ENCODE measurements around the gene FHIT. TPM values are rescaled to one million over a fixed set of nuclear protein-coding genes. Genes with fewer than 3 reads are reported as not detected.

The FHIT gene
- total and polyA plus RNA-seq, 11 donors = 4.2 to 26.8 (median 16.5) TPM

DNA sequence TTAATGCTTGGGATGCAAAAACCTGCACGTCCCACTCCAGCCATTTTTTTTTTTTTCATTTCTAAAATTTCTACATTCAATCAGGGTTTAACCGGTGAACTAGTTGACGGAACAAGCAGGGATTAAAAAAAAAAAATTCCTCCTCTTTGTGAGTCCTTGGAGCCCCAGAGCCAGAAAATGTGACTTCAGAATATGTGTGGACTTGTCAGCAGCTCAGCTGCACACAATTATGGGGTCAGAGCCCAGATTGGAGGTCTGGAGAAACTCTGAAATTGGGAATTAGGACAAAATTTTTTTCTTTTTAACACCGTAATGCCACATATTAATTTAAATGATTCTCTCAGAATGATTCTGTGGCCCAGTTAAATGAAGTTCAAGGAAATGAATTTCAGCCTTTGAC lies 1280.5 kb downstream of the FHIT start:
- intact Hi-C loops (cut with DNase I) = no loop called here
- DNase-seq (no peak), ATAC-seq (peak in 1 of 4 donors; percentile 48)
- TF ChIP-seq POLR2A (IDR thresholded peaks at IDR 0.05) = no peak
- TF ChIP-seq, protein P1, sequence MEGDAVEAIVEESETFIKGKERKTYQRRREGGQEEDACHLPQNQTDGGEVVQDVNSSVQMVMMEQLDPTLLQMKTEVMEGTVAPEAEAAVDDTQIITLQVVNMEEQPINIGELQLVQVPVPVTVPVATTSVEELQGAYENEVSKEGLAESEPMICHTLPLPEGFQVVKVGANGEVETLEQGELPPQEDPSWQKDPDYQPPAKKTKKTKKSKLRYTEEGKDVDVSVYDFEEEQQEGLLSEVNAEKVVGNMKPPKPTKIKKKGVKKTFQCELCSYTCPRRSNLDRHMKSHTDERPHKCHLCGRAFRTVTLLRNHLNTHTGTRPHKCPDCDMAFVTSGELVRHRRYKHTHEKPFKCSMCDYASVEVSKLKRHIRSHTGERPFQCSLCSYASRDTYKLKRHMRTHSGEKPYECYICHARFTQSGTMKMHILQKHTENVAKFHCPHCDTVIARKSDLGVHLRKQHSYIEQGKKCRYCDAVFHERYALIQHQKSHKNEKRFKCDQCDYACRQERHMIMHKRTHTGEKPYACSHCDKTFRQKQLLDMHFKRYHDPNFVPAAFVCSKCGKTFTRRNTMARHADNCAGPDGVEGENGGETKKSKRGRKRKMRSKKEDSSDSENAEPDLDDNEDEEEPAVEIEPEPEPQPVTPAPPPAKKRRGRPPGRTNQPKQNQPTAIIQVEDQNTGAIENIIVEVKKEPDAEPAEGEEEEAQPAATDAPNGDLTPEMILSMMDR (IDR thresholded peaks at IDR 0.05) = no peak
- Histone ChIP-seq H3K36me3 (no peaks in the 10 kb centered on the region), H3K27me3 (no peaks in the 10 kb centered on the region), H3K9me3 (no peaks in the 10 kb centered on the region), H3K4me1 (no peaks in the 10 kb centered on the region), H3K4me3 (peak overlapping the region in 1 of 12 donors; percentile 7), H3K27ac (peak overlapping the region in 2 of 12 donors; percentile 14 to 60)
- WGBS, 4 donors = 66 to 87% (median 84%) methylated on average over 4 of the region's 4 CpGs

DNA sequence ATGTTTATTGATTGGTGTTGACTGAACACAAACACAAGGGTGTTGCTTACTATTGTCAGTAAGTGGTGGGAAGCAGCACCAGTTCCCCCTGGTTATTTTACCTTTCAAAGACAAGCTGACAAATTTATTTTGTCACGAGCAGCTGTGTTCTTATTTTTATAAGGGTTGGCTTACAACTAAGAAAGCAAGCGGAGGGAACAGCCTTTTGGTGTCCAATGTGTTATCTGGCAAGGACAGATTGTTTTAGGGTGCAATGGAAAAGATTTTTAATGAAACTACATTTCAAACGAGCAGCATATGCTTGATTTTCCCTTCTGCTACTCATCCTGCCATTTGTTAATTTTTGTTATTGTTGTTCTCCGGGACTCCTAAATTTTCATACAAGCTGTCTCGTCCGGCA lies 1280.9 kb downstream of the FHIT start:
- H3K27ac ChIP-seq = peak overlapping the region in 2 of 12 donors; percentile 14 to 60
- H3K27me3 ChIP-seq = no peaks in the 10 kb centered on the region
- H3K4me1 ChIP-seq = no peaks in the 10 kb centered on the region
- TF ChIP-seq POLR2A (IDR thresholded peaks at IDR 0.05) = no peak
- TF ChIP-seq, protein P1 (IDR thresholded peaks at IDR 0.05) = no peak
- peak overlapping the region in 1 of 12 donors; percentile 7 for H3K4me3 ChIP-seq
- ATAC-seq (peak in 2 of 4 donors; percentile 34 to 66), DNase-seq (no peak)
- no peaks in the 10 kb centered on the region for H3K36me3 ChIP-seq
- intact Hi-C loops (cut with DNase I) = no loop called here
- WGBS, 4 donors = 63 to 77% (median 73%) methylated on average over 6 of the region's 6 CpGs
- H3K9me3 ChIP-seq = no peaks in the 10 kb centered on the region

DNA sequence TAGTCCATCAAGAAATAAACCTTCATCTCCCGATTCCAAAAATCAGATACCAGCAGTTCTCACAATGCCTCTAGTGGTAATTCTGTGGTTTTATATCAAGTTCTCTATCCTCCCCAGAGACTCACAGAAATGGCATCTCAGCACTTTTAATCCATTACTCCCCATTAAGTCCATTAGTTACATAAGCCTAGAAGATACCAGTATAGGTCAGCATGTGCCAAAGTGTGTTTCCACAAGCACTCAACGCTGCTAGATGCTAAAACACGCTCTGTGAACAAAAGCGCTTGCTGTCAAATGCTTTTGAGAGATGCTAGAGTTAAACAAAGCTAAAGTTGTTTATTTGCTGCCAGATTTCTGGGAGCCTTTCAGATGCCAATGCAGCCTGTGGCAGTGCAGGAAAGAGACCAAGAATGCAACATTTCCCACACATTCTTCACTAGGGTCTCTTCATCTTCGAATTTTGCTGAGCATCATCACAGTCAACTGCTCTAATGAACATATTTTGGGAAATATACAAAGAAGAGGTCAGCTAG lies 1282.7 kb downstream of the FHIT start:
- 75 to 84% (median 82%) methylated on average over 5 of the region's 5 CpGs for WGBS, 4 donors
- Histone ChIP-seq H3K27me3 (no peaks in the 10 kb centered on the region), H3K36me3 (no peaks in the 10 kb centered on the region), H3K4me3 (no peak overlapping the region), H3K27ac (no peak overlapping the region), H3K4me1 (no peaks in the 10 kb centered on the region), H3K9me3 (no peaks in the 10 kb centered on the region)
- intact Hi-C loops (cut with DNase I) = no loop called here
- TF ChIP-seq POLR2A (IDR thresholded peaks at IDR 0.05) = no peak
- TF ChIP-seq, protein P1 (IDR thresholded peaks at IDR 0.05) = no peak
- ATAC-seq (no peak), DNase-seq (no peak)

DNA sequence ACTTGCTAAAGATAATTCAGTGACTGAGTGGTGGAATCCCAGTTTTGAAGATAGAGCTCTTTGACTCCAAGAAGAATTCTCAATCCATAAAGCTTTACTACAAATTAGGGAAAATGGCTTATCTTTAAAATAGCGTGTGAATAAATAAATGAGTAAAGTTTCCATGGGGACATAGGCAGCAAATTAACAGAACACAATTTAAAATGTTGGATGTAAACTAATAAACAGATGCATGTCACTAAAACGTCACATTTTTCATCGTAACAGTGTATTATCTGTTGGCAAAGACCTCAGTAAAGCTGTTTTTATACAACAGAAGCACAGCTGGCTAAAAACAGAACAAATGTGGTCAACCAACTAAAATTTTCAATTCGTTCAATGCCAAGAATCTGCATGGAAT lies 1287.6 kb downstream of the FHIT start:
- ATAC-seq (no peak), DNase-seq (no peak)
- Histone ChIP-seq H3K4me1 (no peaks in the 10 kb centered on the region), H3K27ac (no peak overlapping the region), H3K4me3 (no peak overlapping the region), H3K36me3 (no peaks in the 10 kb centered on the region), H3K9me3 (no peaks in the 10 kb centered on the region), H3K27me3 (no peaks in the 10 kb centered on the region)
- TF ChIP-seq POLR2A (IDR thresholded peaks at IDR 0.05) = no peak
- TF ChIP-seq, protein P1 (IDR thresholded peaks at IDR 0.05) = no peak
- 62 to 69% (median 66%) methylated on average over 4 of the region's 4 CpGs for WGBS, 4 donors
- intact Hi-C loops (cut with DNase I) = no loop called here
